Smooth muscle cell (in vitro differentiated cells): ENCODE data around the gene ANK2. TPM values are rescaled to one million over a fixed set of nuclear protein-coding genes. Genes with fewer than 3 reads are reported as not detected.

Experiments
- DNase-seq: peaks from one replicate; lab custom pipeline; 2025; ENCODE audit not compliant: unreplicated experiment; lab: John Stamatoyannopoulos, UW
- H2AFZ ChIP-seq: fragments of 200-600 bp; sonication (generic); 2 replicates; pipeline ENCODE4 v1.6.0; 2016; ENCODE audit warnings: antibody characterized with exemption, low read depth, mild to moderate bottlenecking
- H3F3A ChIP-seq: fragments of 200-600 bp; sonication (generic); 2 replicates; pipeline ENCODE4 v1.6.0; 2017; ENCODE audit warnings: antibody characterized with exemption, low read depth
- H3K27ac ChIP-seq: fragments of 200-600 bp; sonication (generic); 2 replicates; pipeline ENCODE4 v1.5.1; 2016; ENCODE audit warnings: low read depth, mild to moderate bottlenecking
- H3K27me3 ChIP-seq: fragments of 200-600 bp; sonication (generic); 2 replicates; pipeline ENCODE4 v1.6.1; 2016; ENCODE audit warnings: low read depth, mild to moderate bottlenecking
- H3K36me3 ChIP-seq: fragments of 200-600 bp; sonication (generic); 2 replicates; pipeline ENCODE4 v1.5.1; 2016; ENCODE audit warnings: low read depth
- H3K4me1 ChIP-seq: fragments of 200-600 bp; sonication (generic); 2 replicates; pipeline ENCODE4 v1.5.1; 2016; ENCODE audit warnings: low read depth
- H3K4me2 ChIP-seq: fragments of 200-600 bp; sonication (generic); 2 replicates; pipeline ENCODE4 v1.6.0; 2016; ENCODE audit warnings: mild to moderate bottlenecking
- H3K4me3 ChIP-seq: fragments of 200-600 bp; sonication (generic); 2 replicates; pipeline ENCODE4 v1.5.1; 2016; ENCODE audit warnings: mild to moderate bottlenecking
- H3K79me2 ChIP-seq: fragments of 200-600 bp; sonication (generic); 2 replicates; pipeline ENCODE4 v1.6.0; 2016; ENCODE audit warnings: low read depth, mild to moderate bottlenecking
- H3K9ac ChIP-seq: fragments of 200-600 bp; sonication (generic); 2 replicates; pipeline ENCODE4 v1.6.0; 2016; ENCODE audit warnings: low read depth
- H3K9me3 ChIP-seq: fragments of 200-600 bp; sonication (generic); replicated peaks from 2 replicates; pipeline ENCODE4 v1.5.1; 2016; ENCODE audit warnings: low read depth
- H4K20me1 ChIP-seq: fragments of 200-600 bp; sonication (generic); 2 replicates; pipeline ENCODE4 v1.6.0; 2016; ENCODE audit warnings: low read depth
- WGBS: methylation state at CpG from one replicate; pipeline ENCODE4 v1.1.7; 2016; ENCODE audit warnings: low lambda C conversion rate; 5-methylcytosine and 5-hydroxymethylcytosine counted together
- polyA plus RNA-seq: library from polyadenylated mRNA; unstranded; fragments of >200 nt; fragmentation: Nextera tagmentation; extraction: Ambion mirVana; gene quantifications from 2 replicates; pipeline ENCODE4 v1.2.1, GENCODE V29; 2016
- total RNA-seq: library from RNA; depleted of rRNA; stranded (reverse); fragments of >200 nt; gene quantifications from 2 replicates; pipeline ENCODE4 v1.2.3, GENCODE V29; 2014
- TF ChIP-seq, protein P1 (sequence below): fragments of 200-600 bp; sonication (generic); IDR thresholded peaks from 2 replicates; pipeline ENCODE4 v1.5.1; 2017; ENCODE audit warnings: borderline replicate concordance, mild to moderate bottlenecking, antibody characterized with exemption; ENCODE audit not compliant: insufficient read depth, poor library complexity, severe bottlenecking

Gene ANK2
- total and polyA plus RNA-seq, 2 experiments from 2014 or later: 2.2 to 8.1 TPM

- Histone ChIP-seq H3K4me1 (peaks cover 19% of the 10 kb centered on the region), H3K27ac (no peak overlapping the region), H3K36me3 (no peaks in the 10 kb centered on the region), H4K20me1 (no peaks in the 10 kb centered on the region), H3K4me3 (no peak overlapping the region), H3K4me2 (no peak overlapping the region), H3K79me2 (no peaks in the 10 kb centered on the region), H3K9ac (no peak overlapping the region), H3K9me3 (no peaks in the 10 kb centered on the region), H2AFZ (no peak overlapping the region), H3F3A (no peaks in the 10 kb centered on the region), H3K27me3 (no peaks in the 10 kb centered on the region)
- DNase-seq: no peak
- TF ChIP-seq, protein P1, sequence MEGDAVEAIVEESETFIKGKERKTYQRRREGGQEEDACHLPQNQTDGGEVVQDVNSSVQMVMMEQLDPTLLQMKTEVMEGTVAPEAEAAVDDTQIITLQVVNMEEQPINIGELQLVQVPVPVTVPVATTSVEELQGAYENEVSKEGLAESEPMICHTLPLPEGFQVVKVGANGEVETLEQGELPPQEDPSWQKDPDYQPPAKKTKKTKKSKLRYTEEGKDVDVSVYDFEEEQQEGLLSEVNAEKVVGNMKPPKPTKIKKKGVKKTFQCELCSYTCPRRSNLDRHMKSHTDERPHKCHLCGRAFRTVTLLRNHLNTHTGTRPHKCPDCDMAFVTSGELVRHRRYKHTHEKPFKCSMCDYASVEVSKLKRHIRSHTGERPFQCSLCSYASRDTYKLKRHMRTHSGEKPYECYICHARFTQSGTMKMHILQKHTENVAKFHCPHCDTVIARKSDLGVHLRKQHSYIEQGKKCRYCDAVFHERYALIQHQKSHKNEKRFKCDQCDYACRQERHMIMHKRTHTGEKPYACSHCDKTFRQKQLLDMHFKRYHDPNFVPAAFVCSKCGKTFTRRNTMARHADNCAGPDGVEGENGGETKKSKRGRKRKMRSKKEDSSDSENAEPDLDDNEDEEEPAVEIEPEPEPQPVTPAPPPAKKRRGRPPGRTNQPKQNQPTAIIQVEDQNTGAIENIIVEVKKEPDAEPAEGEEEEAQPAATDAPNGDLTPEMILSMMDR: no peak
- 90% methylated on average over 1 of the region's 1 CpG for WGBS
These were observed 33.1 kb upstream of the ANK2 start for GRCh38 chr4:113016377-113016776.

- Histone ChIP-seq H3F3A (no peaks in the 10 kb centered on the region), H2AFZ (no peak overlapping the region)
These were observed 28.5 kb upstream of the ANK2 start for GRCh38 chr4:113020966-113021365.

GRCh38 chr4:113024388-113024787 lies 25.1 kb upstream of the ANK2 start:
- no peaks in the 10 kb centered on the region for H3F3A ChIP-seq
- no peaks in the 10 kb centered on the region for H3K79me2 ChIP-seq
- H3K9ac ChIP-seq: no peak overlapping the region
- no peaks in the 10 kb centered on the region for H4K20me1 ChIP-seq
- H3K27ac ChIP-seq: no peak overlapping the region
- peaks cover 23% of the 10 kb centered on the region for H3K4me1 ChIP-seq
- TF ChIP-seq, protein P1: no peak
- H3K4me3 ChIP-seq: no peak overlapping the region
- no peak overlapping the region for H2AFZ ChIP-seq
- H3K36me3 ChIP-seq: no peaks in the 10 kb centered on the region
- H3K4me2 ChIP-seq: no peak overlapping the region
- no peak for DNase-seq
- 98% methylated on average over 1 of the region's 1 CpG for WGBS
- H3K27me3 ChIP-seq: no peaks in the 10 kb centered on the region
- H3K9me3 ChIP-seq: no peaks in the 10 kb centered on the region

More at GRCh38 chr4:113020966-113021365, 28.5 kb upstream of the ANK2 start:
- no peak overlapping the region for H3K9ac ChIP-seq
- TF ChIP-seq, protein P1: no peak
- H3K4me2 ChIP-seq: no peak overlapping the region
- 87% methylated on average over 1 of the region's 1 CpG for WGBS
- H3K27me3 ChIP-seq: no peaks in the 10 kb centered on the region
- no peaks in the 10 kb centered on the region for H3K9me3 ChIP-seq
- no peaks in the 10 kb centered on the region for H3K79me2 ChIP-seq
- no peak overlapping the region for H3K27ac ChIP-seq
- no peaks in the 10 kb centered on the region for H3K36me3 ChIP-seq
- peaks cover 14% of the 10 kb centered on the region for H3K4me1 ChIP-seq
- DNase-seq: no peak
- no peaks in the 10 kb centered on the region for H4K20me1 ChIP-seq
- no peak overlapping the region for H3K4me3 ChIP-seq

GRCh38 chr4:113025416-113025815 lies 24.0 kb upstream of the ANK2 start:
- Histone ChIP-seq H3F3A (no peaks in the 10 kb centered on the region), H3K4me2 (no peak overlapping the region), H3K27ac (no peak overlapping the region), H2AFZ (no peak overlapping the region), H3K79me2 (no peaks in the 10 kb centered on the region), H3K36me3 (no peaks in the 10 kb centered on the region), H3K27me3 (no peaks in the 10 kb centered on the region), H3K4me3 (no peak overlapping the region), H3K9me3 (no peaks in the 10 kb centered on the region), H4K20me1 (no peaks in the 10 kb centered on the region), H3K9ac (no peak overlapping the region), H3K4me1 (peaks cover 31% of the 10 kb centered on the region)
- TF ChIP-seq, protein P1: no peak
- 97% methylated on average over 1 of the region's 1 CpG for WGBS
- no peak for DNase-seq
